Measurements from ENCODE around the gene PRRT1B.
A peak's percentile ranks its signal among the peaks of the same experiment; 100 is the strongest.

Gene PRRT1B

GRCh38 chr9:131591845-131592208, 46.5 kb downstream of the PRRT1B start:
- no peak overlapping the region for H3K4me3 ChIP-seq (replicated peaks in 1 of 2; ENCODE audit: low read depth in 2 of 2, low read length in 2 of 2)
- no peak for DNase-seq (ENCODE audit: low read depth in 2 of 2)
- TF ChIP-seq CTCF (IDR thresholded peaks at IDR 0.05; ENCODE audit: low read depth, low read length), result no peak

GRCh38 chr9:131593091-131593820, 47.9 kb downstream of the PRRT1B start:
- no peak for TF ChIP-seq CTCF (IDR thresholded peaks at IDR 0.05; ENCODE audit: low read depth, low read length)
- no peak for DNase-seq (ENCODE audit: low read depth in 2 of 2)
- H3K4me3 ChIP-seq (replicated peaks in 1 of 2; ENCODE audit: low read depth in 2 of 2, low read length in 2 of 2), result no peak overlapping the region

GRCh38 chr9:131593936-131594665, 48.8 kb downstream of the PRRT1B start:
- DNase-seq (ENCODE audit: low read depth in 2 of 2), result no peak
- no peak for TF ChIP-seq CTCF (IDR thresholded peaks at IDR 0.05; ENCODE audit: low read depth, low read length)

GRCh38 chr9:131594906-131595665, 49.8 kb downstream of the PRRT1B start:
- DNase-seq (ENCODE audit: low read depth in 2 of 2), result no peak
- no peak for TF ChIP-seq CTCF (IDR thresholded peaks at IDR 0.05; ENCODE audit: low read depth, low read length)
- H3K4me3 ChIP-seq (replicated peaks in 1 of 2; ENCODE audit: low read depth in 2 of 2, low read length in 2 of 2), result no peak overlapping the region

More at GRCh38 chr9:131593936-131594665, 48.8 kb downstream of the PRRT1B start:
- no peak overlapping the region for H3K4me3 ChIP-seq (replicated peaks in 1 of 2; ENCODE audit: low read depth in 2 of 2, low read length in 2 of 2)

- DNase-seq (ENCODE audit: low read depth in 2 of 2), result peak in 1 of 2 donors; percentile 9
- TF ChIP-seq CTCF (IDR thresholded peaks at IDR 0.05; ENCODE audit: low read depth, low read length), result no peak
- H3K4me3 ChIP-seq (replicated peaks in 1 of 2; ENCODE audit: low read depth in 2 of 2, low read length in 2 of 2), result no peak overlapping the region
Measured at GRCh38 chr9:131595696-131596429, 50.5 kb downstream of the PRRT1B start.

- no peak for DNase-seq (ENCODE audit: low read depth in 2 of 2)
- TF ChIP-seq CTCF (IDR thresholded peaks at IDR 0.05; ENCODE audit: low read depth, low read length), result no peak
- H3K4me3 ChIP-seq (replicated peaks in 1 of 2; ENCODE audit: low read depth in 2 of 2, low read length in 2 of 2), result no peak overlapping the region
Measured at GRCh38 chr9:131596430-131596743, 51.1 kb downstream of the PRRT1B start.

Measured in cardiac fibroblast (primary cell).